ENCODE measurements around the gene IGFBP5. TPM values are rescaled to one million over a fixed set of nuclear protein-coding genes. Genes with fewer than 3 reads are reported as not detected.

The IGFBP5 gene
- total RNA-seq, 2 experiments from 2014 or later: not detected

DNA sequence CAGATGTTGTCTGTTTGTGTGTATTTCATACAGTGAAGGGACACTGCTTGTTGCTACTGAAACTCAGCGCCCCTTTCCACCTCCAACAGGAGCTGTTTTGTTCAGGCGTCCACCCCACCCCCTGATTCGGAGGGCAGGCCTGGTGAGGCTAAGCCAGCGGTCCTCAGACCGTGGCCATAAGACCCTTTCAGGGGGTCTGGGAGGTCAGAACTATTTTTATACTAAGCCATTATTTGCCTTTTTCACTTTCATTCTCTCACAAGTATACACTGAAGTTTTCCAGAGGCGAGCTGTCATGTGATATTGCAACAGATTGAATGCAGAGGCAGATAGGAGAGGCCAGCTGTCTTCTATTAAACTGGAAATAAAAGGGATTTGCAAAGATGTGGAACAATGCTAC is 39.7 kb upstream of the IGFBP5 start:
- H3K9me2 ChIP-seq (ENCODE audit: insufficient read depth, low read length): no peaks in the 10 kb centered on the region
- no peaks in the 10 kb centered on the region for H3K79me2 ChIP-seq (ENCODE audit: insufficient read depth, low read depth, low read length)
- CTCF ChIA-PET (ENCODE audit: unreplicated experiment): no interaction called here
- H3K27ac ChIP-seq (ENCODE audit: low read depth, low read length, poor library complexity, severe bottlenecking): no peak overlapping the region
- no peaks in the 10 kb centered on the region for H3K4me1 ChIP-seq (ENCODE audit: insufficient read depth, low read length, poor library complexity, severe bottlenecking)
- BruUV-seq (replicated peaks): no TSS peak
- TF ChIP-seq, protein P1, sequence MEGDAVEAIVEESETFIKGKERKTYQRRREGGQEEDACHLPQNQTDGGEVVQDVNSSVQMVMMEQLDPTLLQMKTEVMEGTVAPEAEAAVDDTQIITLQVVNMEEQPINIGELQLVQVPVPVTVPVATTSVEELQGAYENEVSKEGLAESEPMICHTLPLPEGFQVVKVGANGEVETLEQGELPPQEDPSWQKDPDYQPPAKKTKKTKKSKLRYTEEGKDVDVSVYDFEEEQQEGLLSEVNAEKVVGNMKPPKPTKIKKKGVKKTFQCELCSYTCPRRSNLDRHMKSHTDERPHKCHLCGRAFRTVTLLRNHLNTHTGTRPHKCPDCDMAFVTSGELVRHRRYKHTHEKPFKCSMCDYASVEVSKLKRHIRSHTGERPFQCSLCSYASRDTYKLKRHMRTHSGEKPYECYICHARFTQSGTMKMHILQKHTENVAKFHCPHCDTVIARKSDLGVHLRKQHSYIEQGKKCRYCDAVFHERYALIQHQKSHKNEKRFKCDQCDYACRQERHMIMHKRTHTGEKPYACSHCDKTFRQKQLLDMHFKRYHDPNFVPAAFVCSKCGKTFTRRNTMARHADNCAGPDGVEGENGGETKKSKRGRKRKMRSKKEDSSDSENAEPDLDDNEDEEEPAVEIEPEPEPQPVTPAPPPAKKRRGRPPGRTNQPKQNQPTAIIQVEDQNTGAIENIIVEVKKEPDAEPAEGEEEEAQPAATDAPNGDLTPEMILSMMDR (conservative IDR thresholded peaks at IDR 0.05; ENCODE audit: low read length): no peak
- no peak for TF ChIP-seq EZH2phosphoT487 (IDR thresholded peaks at IDR 0.05; ENCODE audit: borderline replicate concordance, low read depth, low read length)
- H2AFZ ChIP-seq (ENCODE audit: low read length): no peak overlapping the region
- no peak overlapping the region for H3K4me2 ChIP-seq (ENCODE audit: low read length)
- no peaks in the 10 kb centered on the region for H3K36me3 ChIP-seq (ENCODE audit: insufficient read depth, low read length)
- no peaks in the 10 kb centered on the region for H4K20me1 ChIP-seq (ENCODE audit: insufficient read depth, low read length)
- no peaks in the 10 kb centered on the region for H3K9me3 ChIP-seq (ENCODE audit: low read length)
- DNase-seq (ENCODE audit: low spot score): no peak
- intact Hi-C loops (cut with micrococcal nuclease; ENCODE audit: unreplicated experiment): no loop called here
- no peak overlapping the region for H3K4me3 ChIP-seq (ENCODE audit: low read depth, low read length, poor library complexity, severe bottlenecking)
- POLR2A ChIA-PET: no interaction called here

DNA sequence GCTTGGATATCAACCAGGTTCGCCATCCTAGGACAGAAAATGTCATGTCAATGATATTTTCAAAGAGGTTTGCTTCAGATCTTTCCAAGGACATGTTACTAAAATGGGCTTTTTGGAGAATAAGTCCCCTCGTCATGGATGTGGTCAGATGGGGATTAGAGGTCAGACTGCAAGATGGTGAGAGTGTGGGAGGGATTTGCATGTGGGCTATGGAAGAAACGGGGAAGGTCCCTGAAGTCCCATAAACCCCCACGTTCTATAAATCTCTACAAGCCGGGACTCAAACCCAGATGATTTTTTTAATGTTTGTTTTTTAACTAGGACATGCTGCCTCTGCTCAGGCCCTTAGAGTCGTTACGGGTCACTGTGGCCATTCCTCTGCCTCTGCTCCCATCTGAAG is 37.7 kb upstream of the IGFBP5 start:
- BruUV-seq (replicated peaks): no TSS peak
- POLR2A ChIA-PET: no interaction called here
- DNase-seq (ENCODE audit: low spot score): no peak

DNA sequence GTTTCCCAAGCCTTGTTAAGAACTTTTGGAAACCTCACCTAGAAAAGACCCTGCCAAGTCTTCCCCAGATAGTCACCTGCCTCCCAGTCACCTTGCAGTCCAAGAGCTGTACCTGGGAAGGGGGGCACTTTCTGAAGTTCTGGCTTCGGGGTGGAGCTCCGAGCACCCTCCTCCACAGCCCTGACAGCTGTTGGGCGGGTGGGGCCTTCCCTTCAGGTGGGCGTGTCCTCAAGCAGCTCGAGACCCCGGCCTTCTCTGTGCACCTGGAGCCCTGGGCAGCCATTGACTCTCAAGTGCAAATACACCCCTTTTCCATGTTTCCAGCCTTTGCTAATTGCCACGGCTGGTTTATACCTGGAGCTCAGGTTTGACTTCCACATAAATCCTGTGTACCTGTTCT is 37.0 kb upstream of the IGFBP5 start:
- Histone ChIP-seq H3K9me3 (ENCODE audit: low read length) (no peaks in the 10 kb centered on the region), H3K36me3 (ENCODE audit: insufficient read depth, low read length) (no peaks in the 10 kb centered on the region), H3K4me2 (ENCODE audit: low read length) (no peak overlapping the region), H2AFZ (ENCODE audit: low read length) (no peak overlapping the region), H3K9me2 (ENCODE audit: insufficient read depth, low read length) (no peaks in the 10 kb centered on the region), H3K79me2 (ENCODE audit: insufficient read depth, low read depth, low read length) (no peaks in the 10 kb centered on the region), H3K4me1 (ENCODE audit: insufficient read depth, low read length, poor library complexity, severe bottlenecking) (no peaks in the 10 kb centered on the region), H3K27ac (ENCODE audit: low read depth, low read length, poor library complexity, severe bottlenecking) (no peak overlapping the region), H3K4me3 (ENCODE audit: low read depth, low read length, poor library complexity, severe bottlenecking) (no peak overlapping the region), H4K20me1 (ENCODE audit: insufficient read depth, low read length) (no peaks in the 10 kb centered on the region)
- TF ChIP-seq, protein P1 (conservative IDR thresholded peaks at IDR 0.05; ENCODE audit: low read length): no peak
- no peak for TF ChIP-seq EZH2phosphoT487 (IDR thresholded peaks at IDR 0.05; ENCODE audit: borderline replicate concordance, low read depth, low read length)
- CTCF ChIA-PET (ENCODE audit: unreplicated experiment): no interaction called here
- intact Hi-C loops (cut with micrococcal nuclease; ENCODE audit: unreplicated experiment): no loop called here
- POLR2A ChIA-PET: no interaction called here
- no peak for DNase-seq (ENCODE audit: low spot score)
- BruUV-seq (replicated peaks): no TSS peak

More for the DNA sequence above, 37.7 kb upstream of the IGFBP5 start:
- Histone ChIP-seq H3K36me3 (ENCODE audit: insufficient read depth, low read length) (no peaks in the 10 kb centered on the region), H3K9me2 (ENCODE audit: insufficient read depth, low read length) (no peaks in the 10 kb centered on the region), H4K20me1 (ENCODE audit: insufficient read depth, low read length) (no peaks in the 10 kb centered on the region), H3K4me2 (ENCODE audit: low read length) (no peak overlapping the region), H3K79me2 (ENCODE audit: insufficient read depth, low read depth, low read length) (no peaks in the 10 kb centered on the region), H3K4me3 (ENCODE audit: low read depth, low read length, poor library complexity, severe bottlenecking) (no peak overlapping the region), H3K27ac (ENCODE audit: low read depth, low read length, poor library complexity, severe bottlenecking) (no peak overlapping the region), H3K4me1 (ENCODE audit: insufficient read depth, low read length, poor library complexity, severe bottlenecking) (no peaks in the 10 kb centered on the region), H3K9me3 (ENCODE audit: low read length) (no peaks in the 10 kb centered on the region), H2AFZ (ENCODE audit: low read length) (no peak overlapping the region)
- intact Hi-C loops (cut with micrococcal nuclease; ENCODE audit: unreplicated experiment): no loop called here
- CTCF ChIA-PET (ENCODE audit: unreplicated experiment): no interaction called here
- TF ChIP-seq EZH2phosphoT487 (IDR thresholded peaks at IDR 0.05; ENCODE audit: borderline replicate concordance, low read depth, low read length): no peak
- TF ChIP-seq, protein P1 (conservative IDR thresholded peaks at IDR 0.05; ENCODE audit: low read length): no peak
